Prostate gland (tissue), 2 donors: ENCODE measurements around the gene GRIK5.

ENCODE experiments used
- CTCF ChIP-seq, 4 experiments: fragments of 200-600 bp in 2 of 4; fragments of 450-650 bp in 2 of 4; sonication (generic) in 2 of 4; IDR thresholded peaks; 1 replicate in 3 of 4; 2 replicates in 1 of 4; pipeline ENCODE4 v1.5.1; 2016 to 2019; ENCODE audit warnings: antibody characterized with exemption in 4 of 4, mild to moderate bottlenecking in 2 of 4, moderate library complexity in 2 of 4
- POLR2A ChIP-seq: fragments of 450-650 bp; IDR thresholded peaks from one replicate; pipeline ENCODE4 v1.6.1; 2016; ENCODE audit warnings: antibody characterized with exemption, mild to moderate bottlenecking

GRCh38 chr19:42068361-42068755 lies 1.6 kb downstream of the GRIK5 start:
- TF ChIP-seq CTCF (IDR thresholded peaks at IDR 0.05) = no peak
- no peak for TF ChIP-seq POLR2A
